ENCODE results near the gene GPR42. TPM values are rescaled to one million over a fixed set of nuclear protein-coding genes. Genes with fewer than 3 reads are reported as not detected.

Gene GPR42, protein sequence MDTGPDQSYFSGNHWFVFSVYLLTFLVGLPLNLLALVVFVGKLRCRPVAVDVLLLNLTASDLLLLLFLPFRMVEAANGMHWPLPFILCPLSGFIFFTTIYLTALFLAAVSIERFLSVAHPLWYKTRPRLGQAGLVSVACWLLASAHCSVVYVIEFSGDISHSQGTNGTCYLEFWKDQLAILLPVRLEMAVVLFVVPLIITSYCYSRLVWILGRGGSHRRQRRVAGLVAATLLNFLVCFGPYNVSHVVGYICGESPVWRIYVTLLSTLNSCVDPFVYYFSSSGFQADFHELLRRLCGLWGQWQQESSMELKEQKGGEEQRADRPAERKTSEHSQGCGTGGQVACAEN
- not detected in 5 replicates for total RNA-seq (2022; extraction: Qiagen RNA extraction; ENCODE audit: low read depth)

DNA sequence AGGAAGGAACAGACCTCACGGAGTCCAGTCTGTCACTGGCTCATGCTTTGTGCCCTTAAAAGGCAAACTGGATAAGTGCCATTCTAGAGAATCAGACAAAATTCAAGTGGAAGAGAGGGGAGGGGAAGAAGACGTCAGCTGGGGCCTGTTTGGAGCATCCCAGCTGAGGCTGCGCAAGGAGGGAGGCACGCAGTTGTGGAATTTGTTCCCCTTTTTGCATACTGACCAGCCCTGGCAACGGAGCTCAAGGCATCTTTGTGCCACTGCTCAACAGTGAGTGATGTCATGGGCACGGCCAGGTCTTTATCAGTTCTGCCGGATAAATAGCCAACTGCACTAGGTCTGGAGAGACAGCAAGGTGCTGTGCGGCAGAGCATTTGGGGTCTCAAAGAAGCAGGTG, at the start of gene GPR42:
GPR42 (plus strand) TSS at position 347 of the 400 bp plus-strand sequence. CDS start 292 bp downstream, outside the sequence.

DNA sequence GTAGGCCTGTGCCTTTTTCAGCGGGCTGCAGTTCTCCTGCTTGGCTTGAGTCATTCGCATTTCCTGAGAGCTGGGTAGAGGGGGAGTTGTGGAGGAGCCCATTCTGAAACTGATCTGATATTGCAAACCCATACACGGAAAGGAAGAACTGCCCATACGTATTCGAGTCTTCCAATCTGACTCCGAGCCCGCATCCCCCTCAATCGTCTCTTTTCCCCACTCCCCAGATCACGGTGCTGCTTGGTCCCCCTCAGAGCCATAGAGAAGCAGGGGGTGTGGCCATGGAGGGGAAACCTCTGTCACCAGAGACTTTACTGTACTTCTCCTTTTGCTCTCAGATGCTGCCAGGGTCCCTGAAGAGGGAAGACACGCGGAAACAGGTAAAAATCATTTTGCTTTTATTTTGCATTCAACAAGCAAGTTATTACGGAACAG, 42.0 kb upstream of the GPR42 start, which contains the start of gene CD22:
CD22 (plus strand) TSS at position 337 of the 435 bp plus-strand sequence. CDS start 2,854 bp downstream, outside the sequence.

DNA sequence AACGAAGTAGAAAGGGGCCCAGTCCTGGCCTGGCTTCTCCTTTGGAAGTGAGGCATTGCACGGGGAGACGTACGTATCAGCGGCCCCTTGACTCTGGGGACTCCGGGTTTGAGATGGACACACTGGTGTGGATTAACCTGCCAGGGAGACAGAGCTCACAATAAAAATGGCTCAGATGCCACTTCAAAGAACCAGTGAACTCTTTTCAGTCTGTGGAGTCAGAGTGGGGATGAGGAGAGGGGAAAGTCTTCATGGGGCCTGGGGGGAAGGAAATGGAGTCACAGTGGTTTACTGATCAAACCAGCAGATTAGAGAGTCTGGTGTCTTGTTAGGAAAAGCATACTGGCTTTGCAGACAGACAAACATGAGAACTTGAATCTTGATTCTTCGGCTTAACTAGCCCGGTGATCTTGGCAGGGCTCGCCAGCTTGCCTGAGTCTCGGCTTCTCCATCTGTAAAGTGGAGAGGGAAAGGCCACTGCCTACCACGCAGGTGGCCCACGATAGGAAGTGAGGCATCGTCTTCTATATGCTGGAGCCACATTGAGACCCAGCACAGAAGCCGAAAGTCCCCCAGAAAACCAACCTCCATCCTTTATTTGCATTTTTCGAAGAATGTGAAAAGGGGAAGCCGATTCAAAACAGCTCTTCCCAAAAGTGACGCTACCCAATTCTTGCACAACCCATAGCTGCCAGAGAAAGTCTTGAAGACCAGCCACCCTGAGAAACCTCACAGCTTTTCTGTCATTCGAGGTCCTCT, 23.5 kb upstream of the GPR42 start, which contains the start of gene FFAR1:
FFAR1 (plus strand) TSS at position 732 of the 759 bp plus-strand sequence. CDS start 3,650 bp downstream, outside the sequence.

DNA sequence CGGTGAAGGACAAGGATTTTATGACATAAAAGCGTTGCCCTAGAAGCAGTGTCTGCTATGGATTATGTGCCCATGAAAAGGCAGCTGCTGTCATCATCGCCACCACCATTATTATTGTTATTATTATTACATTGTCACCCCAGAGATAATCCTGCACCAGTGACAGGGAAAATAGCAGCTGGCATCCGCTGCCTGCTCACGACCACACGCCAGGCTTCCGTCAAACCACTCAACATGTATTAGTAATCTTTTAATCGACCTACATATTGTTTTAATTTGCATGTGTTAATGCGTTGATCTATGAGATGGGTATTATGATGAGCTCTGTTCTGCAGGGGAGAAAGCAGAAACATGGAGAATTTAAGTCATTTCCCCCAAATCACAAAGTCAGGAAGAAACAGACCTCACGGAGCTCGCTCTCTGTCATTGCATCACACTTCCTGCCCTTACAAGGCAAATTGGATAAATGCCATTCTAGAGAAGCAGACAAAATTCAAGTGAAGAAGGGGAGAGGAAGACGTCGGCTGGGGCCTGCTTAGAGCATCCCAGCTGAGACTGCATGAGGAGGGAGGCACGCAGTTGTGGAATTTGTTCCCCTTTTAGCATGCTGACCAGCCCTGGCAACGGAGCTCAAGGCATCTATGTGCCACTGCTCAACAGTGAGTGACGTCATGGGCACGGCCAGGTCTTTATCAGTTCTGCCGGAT, 12.8 kb upstream of the GPR42 start, which contains the start of gene FFAR3:
FFAR3 (plus strand) TSS at position 594 of the 707 bp plus-strand sequence. CDS start 431 bp downstream, outside the sequence.

Other genes with a start within 250 kb of the GPR42 start
- 0.13 to 0.30 TPM (median 0.21 TPM) in 4 of 5 replicates, not detected in the other for gene LGI4, start 236.0 kb upstream of the GPR42 start, total RNA-seq (2022; extraction: Qiagen RNA extraction; ENCODE audit: low read depth)
- gene FXYD1, start 232.2 kb upstream of the GPR42 start, total RNA-seq (2022; extraction: Qiagen RNA extraction; ENCODE audit: low read depth), result 0.39 to 0.57 TPM in 2 of 5 replicates, not detected in the others
- 0.31 to 0.40 TPM in 2 of 5 replicates, not detected in the others for gene FXYD7, start 227.8 kb upstream of the GPR42 start, total RNA-seq (2022; extraction: Qiagen RNA extraction; ENCODE audit: low read depth)
- 193 to 218 TPM (median 210 TPM) in 5 replicates for gene FXYD5, start 216.3 kb upstream of the GPR42 start, total RNA-seq (2022; extraction: Qiagen RNA extraction; ENCODE audit: low read depth)
- not detected in 5 replicates for gene FAM187B, start 142.3 kb upstream of the GPR42 start, total RNA-seq (2022; extraction: Qiagen RNA extraction; ENCODE audit: low read depth)
- 8.0 to 13.1 TPM (median 9.4 TPM) in 5 replicates for gene LSR, start 122.1 kb upstream of the GPR42 start, total RNA-seq (2022; extraction: Qiagen RNA extraction; ENCODE audit: low read depth)
- 113 to 154 TPM (median 150 TPM) in 5 replicates for gene USF2, start 102.1 kb upstream of the GPR42 start, total RNA-seq (2022; extraction: Qiagen RNA extraction; ENCODE audit: low read depth)
- 0.22 to 0.31 TPM in 2 of 5 replicates, not detected in the others for gene HAMP, start 88.5 kb upstream of the GPR42 start, total RNA-seq (2022; extraction: Qiagen RNA extraction; ENCODE audit: low read depth)
- gene MAG, start 78.9 kb upstream of the GPR42 start, total RNA-seq (2022; extraction: Qiagen RNA extraction; ENCODE audit: low read depth), result not detected in 5 replicates
- gene CD22, start 41.9 kb upstream of the GPR42 start, total RNA-seq (2022; extraction: Qiagen RNA extraction; ENCODE audit: low read depth), result 0.95 to 1.4 TPM (median 1.0 TPM) in 5 replicates
- not detected in 5 replicates for gene FFAR1, start 23.2 kb upstream of the GPR42 start, total RNA-seq (2022; extraction: Qiagen RNA extraction; ENCODE audit: low read depth)
- gene FFAR3, start 12.6 kb upstream of the GPR42 start, total RNA-seq (2022; extraction: Qiagen RNA extraction; ENCODE audit: low read depth), result 0.07 to 0.21 TPM in 2 of 5 replicates, not detected in the others
- gene FFAR2, start 77.2 kb downstream of the GPR42 start, total RNA-seq (2022; extraction: Qiagen RNA extraction; ENCODE audit: low read depth), result not detected in 5 replicates
- not detected in 5 replicates for gene KRTDAP, start 119.4 kb downstream of the GPR42 start, total RNA-seq (2022; extraction: Qiagen RNA extraction; ENCODE audit: low read depth)
- gene DMKN, start 142.6 kb downstream of the GPR42 start, total RNA-seq (2022; extraction: Qiagen RNA extraction; ENCODE audit: low read depth), result 34.6 to 40.9 TPM (median 36.9 TPM) in 5 replicates
- gene SBSN, start 157.2 kb downstream of the GPR42 start, total RNA-seq (2022; extraction: Qiagen RNA extraction; ENCODE audit: low read depth), result 1.8 to 3.7 TPM (median 3.0 TPM) in 5 replicates
- 0.08 to 0.21 TPM (median 0.17 TPM) in 4 of 5 replicates, not detected in the other for gene GAPDHS, start 162.4 kb downstream of the GPR42 start, total RNA-seq (2022; extraction: Qiagen RNA extraction; ENCODE audit: low read depth)
- 383 to 426 TPM (median 419 TPM) in 5 replicates for gene TMEM147, start 174.6 kb downstream of the GPR42 start, total RNA-seq (2022; extraction: Qiagen RNA extraction; ENCODE audit: low read depth)
- 0.10 TPM in 1 of 5 replicates, not detected in the others for gene ATP4A, start 192.6 kb downstream of the GPR42 start, total RNA-seq (2022; extraction: Qiagen RNA extraction; ENCODE audit: low read depth)
- gene PMIS2, start 215.1 kb downstream of the GPR42 start, total RNA-seq (2022; extraction: Qiagen RNA extraction; ENCODE audit: low read depth), result not detected in 5 replicates
- 12.2 to 17.4 TPM (median 14.8 TPM) in 5 replicates for gene HAUS5, start 241.7 kb downstream of the GPR42 start, total RNA-seq (2022; extraction: Qiagen RNA extraction; ENCODE audit: low read depth)